ENCODE results near the gene IL16.

GRCh38 chr15:81314378-81314777, 117.7 kb downstream of the IL16 start:
- no peak for TF ChIP-seq CTCF (IDR thresholded peaks at IDR 0.05; ENCODE audit: low read length)
- TF ChIP-seq EZH2 (optimal IDR thresholded peaks at IDR 0.05; ENCODE audit: low read depth, low read length) = no peak
